Body of pancreas (tissue), 4 donors: ENCODE measurements around the gene RNU7-1.

ENCODE experiments used
- POLR2A ChIP-seq, 3 donors: fragments of 450-650 bp; IDR thresholded peaks; one replicate each; pipeline ENCODE4 v1.6.1; 2016; ENCODE audit warnings: antibody characterized with exemption in 3 of 3, mild to moderate bottlenecking in 2 of 3
- TF ChIP-seq, protein P1 (sequence below), 7 experiments: fragments of 450-650 bp in 4 of 7; fragments of 200-600 bp in 3 of 7; sonication (generic) in 3 of 7; IDR thresholded peaks; one replicate each; pipeline ENCODE4 v1.5.1; 2016 to 2019; ENCODE audit warnings: antibody characterized with exemption in 7 of 7

DNA sequence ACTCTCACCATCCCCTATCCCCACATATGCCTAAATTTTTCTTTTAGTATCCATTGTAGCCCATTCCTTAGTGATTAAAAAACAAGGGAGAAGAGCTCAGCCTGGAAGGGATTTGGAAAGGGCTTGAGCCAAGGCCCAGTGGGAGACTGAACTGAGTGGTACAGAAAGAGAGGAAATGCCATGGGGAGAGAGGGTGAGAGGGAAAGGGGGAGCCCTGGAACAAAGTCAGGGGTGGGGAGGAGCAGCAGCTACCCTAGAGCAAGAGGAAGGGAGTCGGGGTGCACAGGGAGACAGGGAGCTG is 18.4 kb upstream of the RNU7-1 start:
- TF ChIP-seq, protein P1, sequence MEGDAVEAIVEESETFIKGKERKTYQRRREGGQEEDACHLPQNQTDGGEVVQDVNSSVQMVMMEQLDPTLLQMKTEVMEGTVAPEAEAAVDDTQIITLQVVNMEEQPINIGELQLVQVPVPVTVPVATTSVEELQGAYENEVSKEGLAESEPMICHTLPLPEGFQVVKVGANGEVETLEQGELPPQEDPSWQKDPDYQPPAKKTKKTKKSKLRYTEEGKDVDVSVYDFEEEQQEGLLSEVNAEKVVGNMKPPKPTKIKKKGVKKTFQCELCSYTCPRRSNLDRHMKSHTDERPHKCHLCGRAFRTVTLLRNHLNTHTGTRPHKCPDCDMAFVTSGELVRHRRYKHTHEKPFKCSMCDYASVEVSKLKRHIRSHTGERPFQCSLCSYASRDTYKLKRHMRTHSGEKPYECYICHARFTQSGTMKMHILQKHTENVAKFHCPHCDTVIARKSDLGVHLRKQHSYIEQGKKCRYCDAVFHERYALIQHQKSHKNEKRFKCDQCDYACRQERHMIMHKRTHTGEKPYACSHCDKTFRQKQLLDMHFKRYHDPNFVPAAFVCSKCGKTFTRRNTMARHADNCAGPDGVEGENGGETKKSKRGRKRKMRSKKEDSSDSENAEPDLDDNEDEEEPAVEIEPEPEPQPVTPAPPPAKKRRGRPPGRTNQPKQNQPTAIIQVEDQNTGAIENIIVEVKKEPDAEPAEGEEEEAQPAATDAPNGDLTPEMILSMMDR (IDR thresholded peaks at IDR 0.05) = no peak
- no peak for TF ChIP-seq POLR2A (IDR thresholded peaks at IDR 0.05)
